ENCODE measurements around the gene POLR3K.
A peak's percentile ranks its signal among the peaks of the same experiment; 100 is the strongest.

Gene POLR3K

DNA sequence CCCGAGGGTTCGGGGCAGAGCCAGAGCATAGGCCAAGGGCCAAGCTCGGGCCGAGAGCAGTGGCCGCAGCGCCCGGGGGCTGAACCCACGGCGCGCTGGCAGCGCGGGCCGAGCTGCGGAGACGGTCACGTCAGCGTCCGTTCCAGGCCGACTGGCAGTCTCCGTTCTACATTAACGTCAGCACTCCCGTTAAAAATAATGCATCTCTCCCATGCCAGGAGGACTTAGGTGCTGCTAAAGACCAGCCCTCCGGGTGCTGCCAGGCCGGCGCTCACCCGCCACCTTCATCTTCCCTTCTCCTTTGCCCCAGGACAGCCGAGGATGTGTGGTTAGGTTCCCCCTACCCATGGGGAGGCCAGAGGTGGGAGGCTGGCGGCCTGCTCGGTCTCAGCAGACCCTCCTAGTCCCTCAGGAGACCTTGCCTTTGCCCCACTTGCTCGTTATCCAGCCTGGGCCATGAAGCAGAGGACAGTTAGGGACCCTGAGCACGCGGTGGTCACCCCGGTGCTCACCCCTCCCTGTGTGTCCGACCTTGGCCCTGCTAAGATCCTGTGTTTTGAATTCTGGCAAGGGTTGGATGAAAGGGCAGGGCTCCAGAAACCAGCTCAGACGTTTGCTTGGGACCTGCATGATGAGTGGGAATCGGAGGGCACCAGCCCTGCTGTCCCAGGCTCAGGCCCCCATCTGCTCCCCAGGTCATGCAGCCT is 25.2 kb upstream of the POLR3K start:
- no peak for DNase-seq

DNA sequence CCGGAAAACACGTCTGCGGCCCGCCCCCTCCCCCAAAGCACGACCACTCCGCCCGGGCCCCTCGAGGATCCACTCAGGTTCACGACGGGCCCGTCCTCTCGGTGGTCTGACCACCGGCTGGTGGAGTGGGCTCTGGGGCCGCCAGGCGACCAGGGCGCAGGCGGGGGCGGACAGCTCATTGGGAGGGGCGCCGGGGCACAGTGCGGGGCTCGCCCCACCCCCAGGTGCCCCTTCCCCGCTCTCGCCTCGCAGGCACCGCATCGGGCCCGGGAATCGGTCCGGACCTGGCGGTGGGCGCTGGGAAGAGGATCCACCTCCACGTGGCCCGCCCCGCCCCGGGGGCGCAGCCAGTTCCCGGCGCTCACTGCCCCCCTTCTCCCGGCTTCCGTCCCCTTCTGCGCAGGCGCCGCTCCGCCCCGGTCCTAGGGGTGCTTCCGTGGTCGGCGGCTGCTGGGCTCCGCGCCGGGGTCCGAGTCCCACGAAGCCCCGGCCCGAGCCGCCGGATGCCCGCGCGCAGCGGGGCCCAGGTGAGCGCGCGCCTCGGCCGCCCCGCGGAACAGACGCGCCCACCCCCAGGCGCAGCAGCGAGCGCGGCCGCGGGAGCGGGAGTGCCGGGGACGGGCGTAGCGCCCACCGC is 24.5 kb upstream of the POLR3K start, which contains the start of gene MPG:
MPG (plus strand) TSS at position 419 of the 637 bp plus-strand sequence; CDS start at position 504, 85 bp downstream.
- peak; percentile 72 for DNase-seq

DNA sequence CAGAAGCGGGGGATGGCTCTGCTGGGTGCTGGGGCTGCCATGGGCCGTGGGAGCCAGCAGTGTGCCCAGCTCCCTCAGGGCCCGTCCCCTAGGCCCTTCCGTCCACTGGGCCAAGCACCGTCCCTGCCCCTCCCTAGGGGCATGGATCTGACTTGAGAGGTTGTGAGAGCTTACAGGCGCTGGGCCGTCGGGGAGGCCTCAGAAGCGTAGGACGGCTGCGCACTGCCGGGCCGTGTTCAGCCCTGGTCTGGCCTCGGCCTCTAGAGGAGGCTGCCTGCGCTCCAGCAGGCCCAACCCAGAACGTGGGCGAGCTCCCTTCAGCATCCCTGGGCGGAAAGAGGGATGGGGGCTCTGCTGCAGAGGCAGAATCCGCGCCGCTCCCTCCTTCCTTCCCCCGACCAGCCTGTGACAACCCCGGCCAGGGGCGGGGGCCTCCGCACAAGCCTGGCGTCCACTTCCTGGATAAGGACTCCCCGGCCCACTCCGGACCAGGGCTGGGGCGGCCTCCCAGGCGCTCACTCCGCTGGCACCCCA is 23.9 kb upstream of the POLR3K start:
- peak; percentile 7 for DNase-seq

DNA sequence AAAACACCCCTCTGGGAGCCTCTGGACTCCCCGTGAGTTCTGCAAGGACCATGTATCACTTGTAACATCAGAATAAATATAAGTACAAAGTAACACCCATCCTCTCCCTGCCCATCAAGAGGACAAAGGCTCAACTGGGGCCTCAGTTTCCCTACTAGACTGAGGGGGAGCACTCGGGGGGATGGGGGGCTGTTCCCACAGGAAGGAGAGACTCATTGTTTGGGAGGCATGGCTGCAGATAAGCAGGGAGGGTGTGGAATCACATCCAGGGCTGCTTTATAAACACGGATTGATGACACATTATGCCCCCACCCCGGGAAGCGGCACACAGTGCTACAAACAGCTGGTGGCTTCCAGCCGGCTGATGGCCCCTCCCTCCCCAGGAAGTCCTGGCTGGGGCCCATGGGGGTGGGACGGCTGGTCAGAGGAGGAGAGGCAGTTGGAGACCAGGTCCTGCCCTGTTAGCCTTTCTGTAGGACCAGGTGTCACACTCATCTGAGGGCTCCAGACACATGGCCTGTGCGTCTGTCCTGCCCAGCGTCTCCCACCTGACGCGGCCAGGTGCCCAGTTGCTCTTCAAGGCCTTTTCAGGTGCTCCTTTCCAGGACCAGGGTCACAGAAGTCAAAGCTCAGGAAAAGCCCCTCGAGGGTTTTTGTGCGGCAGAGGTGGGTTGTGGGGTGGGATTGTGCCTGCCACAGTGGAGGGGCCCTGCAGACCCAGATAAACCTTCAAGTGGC is 23.3 kb upstream of the POLR3K start:
- DNase-seq: no peak

GRCh38 chr16:75580-76501 is 22.4 kb upstream of the POLR3K start:
- DNase-seq: no peak

DNA sequence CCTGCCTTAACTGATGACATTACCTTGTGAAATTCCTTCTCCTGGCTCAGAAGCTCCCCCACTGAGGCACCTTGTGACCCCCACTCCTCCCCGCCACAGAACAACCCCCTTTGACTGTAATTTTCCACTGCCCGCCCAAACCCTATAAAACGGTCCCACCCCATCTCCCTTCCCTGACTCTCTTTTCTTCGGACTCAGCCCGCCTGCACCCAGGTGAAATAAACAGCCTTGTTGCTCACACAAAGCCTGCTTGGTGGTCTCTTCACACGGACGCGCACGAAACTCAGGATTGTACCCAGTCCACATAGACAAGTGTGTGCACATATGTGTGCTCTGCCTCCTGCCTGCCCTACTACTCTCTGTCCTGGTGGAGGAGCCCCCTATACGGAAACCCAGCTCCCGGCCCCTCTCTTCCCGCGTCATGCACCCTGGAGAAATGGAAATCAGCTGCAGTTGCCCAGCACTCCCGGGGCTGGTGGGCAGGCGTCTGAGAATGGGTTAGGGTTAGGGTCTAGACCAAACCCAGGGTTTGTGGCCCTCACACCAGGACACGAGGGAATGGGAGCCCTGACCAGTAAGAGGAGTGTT is 21.4 kb upstream of the POLR3K start:
- DNase-seq: no peak

DNA sequence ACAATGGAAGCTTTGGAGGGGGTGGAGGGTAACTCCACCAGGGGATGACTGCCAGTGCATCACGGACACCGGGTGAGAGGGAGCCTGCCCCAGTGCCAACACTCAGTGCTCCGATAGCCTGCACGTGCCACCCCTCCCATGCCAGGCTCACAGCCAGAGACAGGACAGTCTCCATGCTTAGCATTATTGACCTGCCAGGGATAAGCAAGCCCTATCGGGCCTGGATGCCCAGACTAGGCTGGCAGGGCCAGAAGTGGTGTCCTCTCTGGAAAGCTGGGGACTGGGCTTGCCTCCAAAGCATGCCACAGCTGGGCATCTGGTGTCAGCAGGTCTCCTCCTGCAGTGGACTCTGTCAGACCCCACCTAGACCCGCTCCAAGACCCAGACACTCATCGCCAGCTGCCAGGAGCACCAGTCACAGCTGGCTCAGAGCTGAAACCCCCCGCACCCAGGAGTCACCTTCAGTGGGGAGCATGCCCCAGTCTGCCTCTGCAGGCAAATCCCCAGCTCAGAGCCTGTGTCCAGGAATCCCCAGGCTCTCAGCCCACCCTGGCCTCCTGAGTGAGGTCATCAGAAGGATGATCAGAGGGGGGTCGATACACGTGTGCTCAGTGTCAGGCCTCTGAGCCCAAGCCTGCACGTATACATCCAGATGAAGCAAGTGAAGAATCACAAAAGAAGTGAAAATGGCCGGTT is 20.8 kb upstream of the POLR3K start:
- no peak for DNase-seq

GRCh38 chr16:72561-73548 is 19.4 kb upstream of the POLR3K start, which contains the start of gene RHBDF1:
Gene RHBDF1 (minus strand): TSS chr16:72631. CDS start chr16:65015, 7,616 bp downstream.
- DNase-seq: no peak

GRCh38 chr16:71540-72401 is 18.4 kb upstream of the POLR3K start:
- no peak for DNase-seq

- no peak for DNase-seq
These were observed 17.8 kb upstream of the POLR3K start for GRCh38 chr16:71210-71539.

DNA sequence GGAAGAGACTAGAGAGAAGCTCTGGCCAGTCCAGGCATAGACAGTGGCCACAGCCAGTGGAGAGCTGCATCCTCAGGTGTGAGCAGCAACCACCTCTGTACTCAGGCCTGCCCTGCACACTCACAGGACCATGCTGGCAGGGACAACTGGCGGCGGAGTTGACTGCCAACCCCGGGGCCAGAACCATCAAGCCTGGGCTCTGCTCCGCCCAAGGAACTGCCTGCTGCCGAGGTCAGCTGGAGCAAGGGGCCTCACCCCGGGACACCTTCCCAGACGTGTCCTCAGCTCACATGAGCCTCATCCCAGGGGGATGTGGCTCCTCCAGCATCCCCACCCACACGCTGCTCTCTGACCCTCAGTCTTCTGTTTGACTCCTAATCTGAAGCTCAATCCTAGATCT is 15.8 kb upstream of the POLR3K start:
- no peak for DNase-seq

DNA sequence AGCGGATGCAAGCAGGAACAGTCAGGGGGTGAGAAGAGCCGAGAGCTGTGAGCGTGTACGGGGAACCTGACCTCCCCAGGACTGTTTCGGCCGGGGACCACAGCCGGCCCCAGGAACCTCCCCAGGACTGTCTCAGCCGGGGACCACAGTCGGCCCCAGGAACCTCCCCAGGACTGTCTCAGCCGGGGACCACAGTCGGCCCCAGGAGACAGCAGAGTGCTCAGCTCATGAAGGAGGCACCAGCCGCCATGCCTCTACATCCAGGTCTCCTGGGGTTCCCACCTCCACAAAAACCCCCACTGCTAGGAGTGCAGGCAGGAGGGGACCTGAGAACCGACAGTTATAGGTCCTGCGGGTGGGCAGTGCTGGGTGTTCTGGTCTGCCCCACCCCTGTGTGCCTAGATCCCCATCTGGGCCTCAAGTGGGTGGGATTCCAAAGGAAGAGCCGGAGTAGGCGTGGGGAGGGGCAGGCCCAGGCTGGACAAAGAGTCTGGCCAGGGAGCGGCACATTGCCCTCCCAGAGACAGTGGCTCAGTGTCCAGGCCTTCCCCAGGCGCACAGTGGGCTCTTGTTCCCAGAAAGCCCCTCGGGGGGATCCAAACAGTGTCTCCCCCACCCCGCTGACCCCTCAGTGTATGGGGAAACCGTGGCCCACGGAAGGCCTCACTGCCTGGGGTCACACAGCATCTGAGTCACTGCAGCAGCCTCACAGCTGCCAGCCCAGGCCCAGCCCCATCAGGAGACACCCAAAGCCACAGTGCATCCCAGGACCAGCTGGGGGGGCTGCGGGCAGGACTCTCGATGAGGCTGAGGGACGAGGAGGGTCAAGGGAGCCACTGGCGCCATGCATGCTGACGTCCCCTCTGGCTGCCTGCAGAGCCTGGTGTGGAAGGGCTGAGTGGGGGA is 14.7 kb upstream of the POLR3K start:
- no peak for DNase-seq

GRCh38 chr16:67183-67791 is 13.9 kb upstream of the POLR3K start:
- DNase-seq: no peak

DNA sequence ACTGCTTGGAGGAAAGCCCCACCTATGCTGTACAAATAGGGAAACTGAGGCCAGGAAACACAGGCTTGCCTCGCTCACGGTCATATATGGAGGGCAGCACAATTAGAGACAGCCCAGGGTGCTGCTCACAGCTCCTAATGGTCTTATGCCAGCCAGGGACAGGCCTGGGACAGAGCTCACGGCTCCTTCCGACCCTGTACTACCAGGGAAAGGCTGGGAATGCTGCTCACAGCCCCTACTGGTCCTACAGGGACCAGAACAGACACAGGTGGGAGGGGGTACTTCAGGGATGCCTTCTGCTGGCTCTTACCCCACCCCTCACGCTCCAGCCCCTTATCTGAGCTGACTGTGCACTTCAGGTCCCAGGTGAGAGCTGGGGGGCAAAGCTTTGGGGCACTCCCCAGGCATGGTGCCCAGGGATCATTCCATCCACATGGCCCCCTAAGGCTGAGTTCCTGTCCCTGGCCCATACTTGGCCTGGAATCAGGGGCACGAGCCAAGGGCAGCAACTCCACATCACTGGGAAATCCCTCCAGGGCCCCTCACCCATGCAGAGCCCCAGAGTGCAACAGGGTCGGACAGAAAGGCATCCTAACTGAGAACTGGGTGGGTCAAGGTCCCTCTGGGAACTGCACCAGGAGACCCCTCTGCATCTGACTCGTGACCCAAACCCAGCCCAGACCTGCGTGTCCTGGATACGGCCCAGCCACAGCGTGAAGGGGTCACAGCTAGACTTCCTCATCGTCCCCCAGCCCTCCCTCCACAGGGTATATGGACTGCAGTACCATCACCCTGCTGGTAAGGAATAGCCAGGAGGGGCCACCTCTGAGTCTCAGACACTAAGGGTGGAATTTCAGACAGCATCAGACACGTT is 13.1 kb upstream of the POLR3K start:
- DNase-seq: no peak

GRCh38 chr16:65745-66144 is 12.3 kb upstream of the POLR3K start:
- DNase-seq: peak; percentile 78

GRCh38 chr16:64914-65255 is 11.5 kb upstream of the POLR3K start:
- DNase-seq: no peak
